HepG2 (cell line): ENCODE measurements around the gene IBTK. TPM values are rescaled to one million over a fixed set of nuclear protein-coding genes. Genes with fewer than 3 reads are reported as not detected.

Source experiments
- ATAC-seq: fragments of 200-7000 bp; cut with Tn5 transposase; 3 replicates; pipeline ENCODE4 v1.9.1; 2020; ENCODE audit warnings: mild to moderate bottlenecking, moderate library complexity
- BruUV-seq: library from RNA; stranded (reverse); fragments of 400-500 nt; replicated peaks from 2 replicates; lab custom pipeline; 2021; lab: Mats Ljungman, UMichigan
- CTCF ChIA-PET: fragments of 300-600 bp; formaldehyde crosslinking; extraction: SDS; loops from one replicate; lab custom pipeline; 2021; ENCODE audit warnings: low total read pairs, inconsistent platforms, low intra/inter-chr PET ratio; lab: Yijun Ruan, JAX
- POLR2A ChIA-PET: fragments of 350-600 bp; sonication (Branson Sonifier 250); formaldehyde crosslinking; loops from one replicate; lab custom pipeline; 2020; ENCODE audit warnings: antibody characterized with exemption, inconsistent platforms; lab: Yijun Ruan, JAX
- DNase-seq: peaks from one replicate; pipeline ENCODE4 v3.0.0-alpha.2; 2015; ENCODE audit warnings: low spot score
- FAIRE-seq: peaks from 3 replicates; lab custom pipeline; 2011; peaks lifted over from hg19 to GRCh38; lab: Jason Lieb, UNC
- H2AFZ ChIP-seq: one replicate; pipeline ENCODE4 v1.6.1; 2011; ENCODE audit warnings: low read length, inconsistent platforms
- H3K27ac ChIP-seq: fragments of 300-600 bp; 3 replicates; pipeline ENCODE4 v1.8.0; 2011; ENCODE audit warnings: mixed run types, mild to moderate bottlenecking, mixed read lengths, low read length, inconsistent platforms; ENCODE audit not compliant: insufficient read depth; ENCODE audit errors: extremely low read length
- H3K27me3 ChIP-seq, 2 experiments: fragments of 200-600 bp in 1 of 2; 2 replicates in 1 of 2; 3 replicates in 1 of 2; pipeline versions ENCODE4 v1.6.0 to v1.8.0; 2011; ENCODE audit warnings: low read length in 2 of 2, mild to moderate bottlenecking in 2 of 2, moderate library complexity in 2 of 2, inconsistent platforms in 1 of 2; ENCODE audit not compliant: insufficient read depth in 2 of 2, control insufficient read depth in 1 of 2
- H3K36me3 ChIP-seq, 2 experiments: fragments of 200-600 bp in 1 of 2; replicated peaks in 1 of 2; 2 replicates in 1 of 2; 3 replicates in 1 of 2; pipeline versions ENCODE4 v1.5.1 to v1.8.0; 2011; ENCODE audit warnings: low read length in 2 of 2, inconsistent platforms in 1 of 2; ENCODE audit not compliant: insufficient read depth in 2 of 2, control insufficient read depth in 1 of 2
- H3K4me1 ChIP-seq: 2 replicates; pipeline ENCODE4 v1.5.1; 2012; ENCODE audit warnings: low read length, inconsistent platforms; ENCODE audit not compliant: insufficient read depth
- H3K4me2 ChIP-seq: 2 replicates; pipeline ENCODE4 v1.6.0; 2011; ENCODE audit warnings: low read depth, low read length, inconsistent platforms
- H3K4me3 ChIP-seq, 3 experiments: fragments of 200-600 bp in 1 of 3; sonication (generic), shearing (Covaris generic) in 1 of 3; replicated peaks in 1 of 3; 2 replicates each; pipeline ENCODE4 v1.5.1; 2011 to 2016; ENCODE audit warnings: low read length in 3 of 3, inconsistent platforms in 2 of 3, low read depth in 2 of 3, mild to moderate bottlenecking in 2 of 3, control low read depth in 1 of 3, mixed read lengths in 1 of 3; ENCODE audit not compliant: insufficient read depth in 1 of 3
- H3K79me2 ChIP-seq: one replicate; pipeline ENCODE4 v1.6.1; 2011; ENCODE audit warnings: low read length, inconsistent platforms; ENCODE audit not compliant: insufficient read depth
- H3K9ac ChIP-seq: 2 replicates; pipeline ENCODE4 v1.6.0; 2011; ENCODE audit warnings: mild to moderate bottlenecking, low read depth, low read length, inconsistent platforms; ENCODE audit not compliant: insufficient read depth
- H3K9me3 ChIP-seq: 2 replicates; pipeline ENCODE4 v1.5.1; 2012; ENCODE audit warnings: mild to moderate bottlenecking, low read length
- H4K20me1 ChIP-seq: 2 replicates; pipeline ENCODE4 v1.6.0; 2011; ENCODE audit warnings: inconsistent platforms, mild to moderate bottlenecking, low read length, moderate library complexity; ENCODE audit not compliant: insufficient read depth
- FOXA3 ChIP-seq: IDR thresholded peaks from 2 replicates; pipeline ENCODE4 v1.6.1; 2016; ENCODE audit warnings: missing genetic modification reagents, missing compliant biosample characterization
- NCOR1 ChIP-seq: fragments of 200-600 bp; sonication (generic); IDR thresholded peaks from 2 replicates; pipeline ENCODE4 v1.7.0; 2017; ENCODE audit warnings: antibody characterized with exemption, low read length, borderline replicate concordance
- ZNF20 ChIP-seq: sonication (generic); formaldehyde crosslinking; IDR thresholded peaks from 2 replicates; pipeline ENCODE4 v1.4.0; 2020; ENCODE audit warnings: mild to moderate bottlenecking, moderate library complexity, missing genetic modification reagents
- ZNF292 ChIP-seq: sonication (generic); formaldehyde crosslinking; IDR thresholded peaks from 2 replicates; pipeline ENCODE4 v1.8.1; 2022; ENCODE audit warnings: mild to moderate bottlenecking, low read depth, missing genetic modification reagents, borderline replicate concordance
- ZNF570 ChIP-seq: sonication (generic); formaldehyde crosslinking; IDR thresholded peaks from 2 replicates; pipeline ENCODE4 v1.4.0; 2020; ENCODE audit warnings: mild to moderate bottlenecking, missing genetic modification reagents, borderline replicate concordance
- in situ Hi-C: cut with HindIII; loops from 2 replicates; pipeline ENCODE4 v1.10.0; 2017; ENCODE audit warnings: low pct_unique_long_range_greater_than_20kb; ENCODE audit not compliant: extremely low pct_ligation_motif_present
- intact Hi-C: fragments of 100-400 bp; cut with micrococcal nuclease; formaldehyde crosslinking; loops from one replicate; pipeline ENCODE4 v1.10.0; 2022; ENCODE audit not compliant: unreplicated experiment
- polyA plus RNA-seq, 8 experiments: library from polyadenylated mRNA; depleted of rRNA in 3 of 8; stranded (reverse) in 7 of 8; unstranded in 1 of 8; fragments of >200 nt; fragmentation: Illumina TruSeq in 4 of 8; extraction: Trizol in 4 of 8; gene quantifications; 2 replicates each; pipeline versions ENCODE4 v1.2.1 to v1.2.3, GENCODE V29; 2011 to 2016; ENCODE audit warnings: low read depth in 4 of 8, missing spikeins in 1 of 8, mixed read lengths in 1 of 8; ENCODE audit not compliant: insufficient read depth in 1 of 8
- total RNA-seq, 5 experiments: library from RNA; depleted of rRNA; stranded (reverse); fragments of >200 nt; fragmentation: Illumina TruSeq; extraction: Trizol; gene quantifications; 2 replicates each; pipeline ENCODE4 v1.2.3, GENCODE V29; 2016; ENCODE audit warnings: low read depth in 1 of 5
- TF ChIP-seq, protein P1 (sequence below): sonication (generic); formaldehyde crosslinking; IDR thresholded peaks from 2 replicates; pipeline ENCODE4 v1.4.0; 2020; ENCODE audit warnings: missing genetic modification reagents
- TF ChIP-seq, protein P2 (sequence below): IDR thresholded peaks from 2 replicates; pipeline ENCODE4 v1.6.1; 2016; ENCODE audit warnings: missing biosample characterization, missing genetic modification reagents, low read depth
- TF ChIP-seq, protein P3 (sequence below): sonication (generic); formaldehyde crosslinking; IDR thresholded peaks from 2 replicates; pipeline ENCODE4 v1.8.1; 2023; ENCODE audit warnings: mild to moderate bottlenecking, missing genetic modification reagents
- TF ChIP-seq, protein P4 (sequence below): fragments of 450-650 bp; IDR thresholded peaks from 2 replicates; pipeline ENCODE4 v1.6.1; 2017
- TF ChIP-seq, protein P5 (sequence below), 2 experiments: sonication (generic) in 1 of 2; formaldehyde crosslinking in 1 of 2; IDR thresholded peaks; 2 replicates each; pipeline versions ENCODE4 v1.4.0 to v1.6.1; 2018 to 2020; ENCODE audit warnings: missing genetic modification reagents in 2 of 2, borderline replicate concordance in 1 of 2, low read depth in 1 of 2, mild to moderate bottlenecking in 1 of 2, missing biosample characterization in 1 of 2
- TF ChIP-seq, protein P6 (sequence below): fragments of 450-650 bp; IDR thresholded peaks from 2 replicates; pipeline ENCODE4 v1.6.1; 2016

The IBTK gene
- total and polyA plus RNA-seq, 2 of the 13 experiments (the other 11 are each of a cell fraction or from before 2014, with no cell fraction given) = 23.8 to 60.0 TPM

DNA sequence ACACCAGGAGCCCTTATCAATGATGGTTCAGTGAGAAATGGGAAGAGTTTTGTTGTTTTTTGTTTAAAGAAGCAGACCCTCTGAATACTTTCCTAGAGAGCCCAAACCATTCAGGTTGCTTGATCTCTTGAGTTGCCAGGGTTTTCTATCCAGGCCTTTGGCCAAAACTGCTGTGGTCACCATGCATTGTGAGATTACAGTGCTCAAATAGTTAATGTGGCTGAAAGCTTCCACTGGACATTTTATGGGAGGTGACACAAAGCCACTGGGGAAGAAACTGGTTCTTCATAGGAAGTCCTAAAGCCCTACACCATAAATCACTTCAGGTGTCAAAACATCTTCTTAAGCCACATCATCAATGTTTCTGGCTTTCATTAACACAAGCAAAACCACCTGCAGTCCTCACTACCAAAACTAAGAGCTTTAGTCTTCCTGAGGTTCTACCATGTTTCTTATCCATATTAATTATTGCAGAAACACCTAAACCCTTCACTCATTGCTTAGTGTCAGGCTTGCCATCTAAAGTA, 101.6 kb downstream of the IBTK start:
- no peak overlapping the region for H3K27ac ChIP-seq
- no peak overlapping the region for H3K4me3 ChIP-seq
- in situ Hi-C loops = no loop called here
- H3K27me3 ChIP-seq = no peaks in the 10 kb centered on the region; a peak in 1 of 5 replicates
- POLR2A ChIA-PET = no interaction called here
- H3K4me2 ChIP-seq = no peak overlapping the region
- DNase-seq = no peak
- no peaks in the 10 kb centered on the region for H4K20me1 ChIP-seq
- H3K36me3 ChIP-seq = no peaks in the 10 kb centered on the region
- ATAC-seq = no peak
- H3K9ac ChIP-seq = no peak overlapping the region
- BruUV-seq = no TSS peak
- TF ChIP-seq ZNF20 (CRISPR knock-in tag) = no peak
- TF ChIP-seq FOXA3 (CRISPR knock-in tag) = no peak
- TF ChIP-seq NCOR1 = no peak
- TF ChIP-seq ZNF292 (CRISPR knock-in tag) = no peak
- TF ChIP-seq, protein P1, sequence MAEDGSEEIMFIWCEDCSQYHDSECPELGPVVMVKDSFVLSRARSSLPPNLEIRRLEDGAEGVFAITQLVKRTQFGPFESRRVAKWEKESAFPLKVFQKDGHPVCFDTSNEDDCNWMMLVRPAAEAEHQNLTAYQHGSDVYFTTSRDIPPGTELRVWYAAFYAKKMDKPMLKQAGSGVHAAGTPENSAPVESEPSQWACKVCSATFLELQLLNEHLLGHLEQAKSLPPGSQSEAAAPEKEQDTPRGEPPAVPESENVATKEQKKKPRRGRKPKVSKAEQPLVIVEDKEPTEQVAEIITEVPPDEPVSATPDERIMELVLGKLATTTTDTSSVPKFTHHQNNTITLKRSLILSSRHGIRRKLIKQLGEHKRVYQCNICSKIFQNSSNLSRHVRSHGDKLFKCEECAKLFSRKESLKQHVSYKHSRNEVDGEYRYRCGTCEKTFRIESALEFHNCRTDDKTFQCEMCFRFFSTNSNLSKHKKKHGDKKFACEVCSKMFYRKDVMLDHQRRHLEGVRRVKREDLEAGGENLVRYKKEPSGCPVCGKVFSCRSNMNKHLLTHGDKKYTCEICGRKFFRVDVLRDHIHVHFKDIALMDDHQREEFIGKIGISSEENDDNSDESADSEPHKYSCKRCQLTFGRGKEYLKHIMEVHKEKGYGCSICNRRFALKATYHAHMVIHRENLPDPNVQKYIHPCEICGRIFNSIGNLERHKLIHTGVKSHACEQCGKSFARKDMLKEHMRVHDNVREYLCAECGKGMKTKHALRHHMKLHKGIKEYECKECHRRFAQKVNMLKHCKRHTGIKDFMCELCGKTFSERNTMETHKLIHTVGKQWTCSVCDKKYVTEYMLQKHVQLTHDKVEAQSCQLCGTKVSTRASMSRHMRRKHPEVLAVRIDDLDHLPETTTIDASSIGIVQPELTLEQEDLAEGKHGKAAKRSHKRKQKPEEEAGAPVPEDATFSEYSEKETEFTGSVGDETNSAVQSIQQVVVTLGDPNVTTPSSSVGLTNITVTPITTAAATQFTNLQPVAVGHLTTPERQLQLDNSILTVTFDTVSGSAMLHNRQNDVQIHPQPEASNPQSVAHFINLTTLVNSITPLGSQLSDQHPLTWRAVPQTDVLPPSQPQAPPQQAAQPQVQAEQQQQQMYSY (CRISPR knock-in tag) = no peak
- TF ChIP-seq, protein P2, sequence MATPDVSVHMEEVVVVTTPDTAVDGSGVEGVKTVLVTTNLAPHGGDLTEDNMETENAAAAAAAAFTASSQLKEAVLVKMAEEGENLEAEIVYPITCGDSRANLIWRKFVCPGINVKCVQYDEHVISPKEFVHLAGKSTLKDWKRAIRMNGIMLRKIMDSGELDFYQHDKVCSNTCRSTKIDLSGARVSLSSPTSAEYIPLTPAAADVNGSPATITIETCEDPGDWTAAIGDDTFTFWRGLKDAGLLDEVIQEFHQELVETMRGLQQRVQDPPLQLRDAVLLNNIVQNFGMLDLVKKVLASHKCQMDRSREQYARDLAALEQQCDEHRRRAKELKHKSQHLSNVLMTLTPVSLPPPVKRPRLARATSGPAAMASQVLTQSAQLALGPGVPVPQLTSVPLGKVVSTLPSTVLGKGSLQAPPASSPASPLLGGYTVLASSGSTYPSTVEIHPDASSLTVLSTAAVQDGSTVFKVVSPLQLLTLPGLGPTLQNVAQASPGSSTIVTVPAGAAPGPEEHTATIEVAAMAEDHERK (CRISPR knock-in tag) = no peak
- TF ChIP-seq, protein P3, sequence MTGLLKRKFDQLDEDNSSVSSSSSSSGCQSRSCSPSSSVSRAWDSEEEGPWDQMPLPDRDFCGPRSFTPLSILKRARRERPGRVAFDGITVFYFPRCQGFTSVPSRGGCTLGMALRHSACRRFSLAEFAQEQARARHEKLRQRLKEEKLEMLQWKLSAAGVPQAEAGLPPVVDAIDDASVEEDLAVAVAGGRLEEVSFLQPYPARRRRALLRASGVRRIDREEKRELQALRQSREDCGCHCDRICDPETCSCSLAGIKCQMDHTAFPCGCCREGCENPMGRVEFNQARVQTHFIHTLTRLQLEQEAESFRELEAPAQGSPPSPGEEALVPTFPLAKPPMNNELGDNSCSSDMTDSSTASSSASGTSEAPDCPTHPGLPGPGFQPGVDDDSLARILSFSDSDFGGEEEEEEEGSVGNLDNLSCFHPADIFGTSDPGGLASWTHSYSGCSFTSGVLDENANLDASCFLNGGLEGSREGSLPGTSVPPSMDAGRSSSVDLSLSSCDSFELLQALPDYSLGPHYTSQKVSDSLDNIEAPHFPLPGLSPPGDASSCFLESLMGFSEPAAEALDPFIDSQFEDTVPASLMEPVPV (CRISPR knock-in tag) = no peak
- TF ChIP-seq ZNF570 = no peak
- TF ChIP-seq, protein P4, sequence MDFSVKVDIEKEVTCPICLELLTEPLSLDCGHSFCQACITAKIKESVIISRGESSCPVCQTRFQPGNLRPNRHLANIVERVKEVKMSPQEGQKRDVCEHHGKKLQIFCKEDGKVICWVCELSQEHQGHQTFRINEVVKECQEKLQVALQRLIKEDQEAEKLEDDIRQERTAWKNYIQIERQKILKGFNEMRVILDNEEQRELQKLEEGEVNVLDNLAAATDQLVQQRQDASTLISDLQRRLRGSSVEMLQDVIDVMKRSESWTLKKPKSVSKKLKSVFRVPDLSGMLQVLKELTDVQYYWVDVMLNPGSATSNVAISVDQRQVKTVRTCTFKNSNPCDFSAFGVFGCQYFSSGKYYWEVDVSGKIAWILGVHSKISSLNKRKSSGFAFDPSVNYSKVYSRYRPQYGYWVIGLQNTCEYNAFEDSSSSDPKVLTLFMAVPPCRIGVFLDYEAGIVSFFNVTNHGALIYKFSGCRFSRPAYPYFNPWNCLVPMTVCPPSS = no peak
- TF ChIP-seq, protein P5, sequence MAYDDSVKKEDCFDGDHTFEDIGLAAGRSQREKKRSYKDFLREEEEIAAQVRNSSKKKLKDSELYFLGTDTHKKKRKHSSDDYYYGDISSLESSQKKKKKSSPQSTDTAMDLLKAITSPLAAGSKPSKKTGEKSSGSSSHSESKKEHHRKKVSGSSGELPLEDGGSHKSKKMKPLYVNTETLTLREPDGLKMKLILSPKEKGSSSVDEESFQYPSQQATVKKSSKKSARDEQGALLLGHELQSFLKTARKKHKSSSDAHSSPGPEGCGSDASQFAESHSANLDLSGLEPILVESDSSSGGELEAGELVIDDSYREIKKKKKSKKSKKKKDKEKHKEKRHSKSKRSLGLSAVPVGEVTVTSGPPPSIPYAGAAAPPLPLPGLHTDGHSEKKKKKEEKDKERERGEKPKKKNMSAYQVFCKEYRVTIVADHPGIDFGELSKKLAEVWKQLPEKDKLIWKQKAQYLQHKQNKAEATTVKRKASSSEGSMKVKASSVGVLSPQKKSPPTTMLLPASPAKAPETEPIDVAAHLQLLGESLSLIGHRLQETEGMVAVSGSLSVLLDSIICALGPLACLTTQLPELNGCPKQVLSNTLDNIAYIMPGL (CRISPR knock-in tag; IDR thresholded peaks at IDR 0.05; ENCODE audit: borderline replicate concordance in 1 of 2, low read depth in 1 of 2) = no peak
- TF ChIP-seq, protein P6, sequence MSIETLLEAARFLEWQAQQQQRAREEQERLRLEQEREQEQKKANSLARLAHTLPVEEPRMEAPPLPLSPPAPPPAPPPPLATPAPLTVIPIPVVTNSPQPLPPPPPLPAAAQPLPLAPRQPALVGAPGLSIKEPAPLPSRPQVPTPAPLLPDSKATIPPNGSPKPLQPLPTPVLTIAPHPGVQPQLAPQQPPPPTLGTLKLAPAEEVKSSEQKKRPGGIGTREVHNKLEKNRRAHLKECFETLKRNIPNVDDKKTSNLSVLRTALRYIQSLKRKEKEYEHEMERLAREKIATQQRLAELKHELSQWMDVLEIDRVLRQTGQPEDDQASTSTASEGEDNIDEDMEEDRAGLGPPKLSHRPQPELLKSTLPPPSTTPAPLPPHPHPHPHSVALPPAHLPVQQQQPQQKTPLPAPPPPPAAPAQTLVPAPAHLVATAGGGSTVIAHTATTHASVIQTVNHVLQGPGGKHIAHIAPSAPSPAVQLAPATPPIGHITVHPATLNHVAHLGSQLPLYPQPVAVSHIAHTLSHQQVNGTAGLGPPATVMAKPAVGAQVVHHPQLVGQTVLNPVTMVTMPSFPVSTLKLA = no peak
- TF ChIP-seq, all 625 proteins: peak for 0
- Histone ChIP-seq H3K4me1 (peaks cover 23% of the 10 kb centered on the region), H3K9me3 (no peaks in the 10 kb centered on the region), H2AFZ (no peak overlapping the region), H3K79me2 (no peaks in the 10 kb centered on the region)
- FAIRE-seq = no peak
- intact Hi-C loops = no loop called here
- CTCF ChIA-PET = no interaction called here
